Dermis lymphatic vessel endothelial cell (primary cell): ENCODE measurements around the gene ENPP5. TPM values are rescaled to one million over a fixed set of nuclear protein-coding genes. Genes with fewer than 3 reads are reported as not detected.

Experiments used
- total RNA-seq: library from RNA; depleted of rRNA; stranded (reverse); fragments of >200 nt; gene quantifications from 2 replicates; pipeline ENCODE4 v1.2.1, GENCODE V29; 2014

Gene ENPP5, protein sequence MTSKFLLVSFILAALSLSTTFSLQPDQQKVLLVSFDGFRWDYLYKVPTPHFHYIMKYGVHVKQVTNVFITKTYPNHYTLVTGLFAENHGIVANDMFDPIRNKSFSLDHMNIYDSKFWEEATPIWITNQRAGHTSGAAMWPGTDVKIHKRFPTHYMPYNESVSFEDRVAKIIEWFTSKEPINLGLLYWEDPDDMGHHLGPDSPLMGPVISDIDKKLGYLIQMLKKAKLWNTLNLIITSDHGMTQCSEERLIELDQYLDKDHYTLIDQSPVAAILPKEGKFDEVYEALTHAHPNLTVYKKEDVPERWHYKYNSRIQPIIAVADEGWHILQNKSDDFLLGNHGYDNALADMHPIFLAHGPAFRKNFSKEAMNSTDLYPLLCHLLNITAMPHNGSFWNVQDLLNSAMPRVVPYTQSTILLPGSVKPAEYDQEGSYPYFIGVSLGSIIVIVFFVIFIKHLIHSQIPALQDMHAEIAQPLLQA
- not detected in 2 replicates for total RNA-seq

DNA sequence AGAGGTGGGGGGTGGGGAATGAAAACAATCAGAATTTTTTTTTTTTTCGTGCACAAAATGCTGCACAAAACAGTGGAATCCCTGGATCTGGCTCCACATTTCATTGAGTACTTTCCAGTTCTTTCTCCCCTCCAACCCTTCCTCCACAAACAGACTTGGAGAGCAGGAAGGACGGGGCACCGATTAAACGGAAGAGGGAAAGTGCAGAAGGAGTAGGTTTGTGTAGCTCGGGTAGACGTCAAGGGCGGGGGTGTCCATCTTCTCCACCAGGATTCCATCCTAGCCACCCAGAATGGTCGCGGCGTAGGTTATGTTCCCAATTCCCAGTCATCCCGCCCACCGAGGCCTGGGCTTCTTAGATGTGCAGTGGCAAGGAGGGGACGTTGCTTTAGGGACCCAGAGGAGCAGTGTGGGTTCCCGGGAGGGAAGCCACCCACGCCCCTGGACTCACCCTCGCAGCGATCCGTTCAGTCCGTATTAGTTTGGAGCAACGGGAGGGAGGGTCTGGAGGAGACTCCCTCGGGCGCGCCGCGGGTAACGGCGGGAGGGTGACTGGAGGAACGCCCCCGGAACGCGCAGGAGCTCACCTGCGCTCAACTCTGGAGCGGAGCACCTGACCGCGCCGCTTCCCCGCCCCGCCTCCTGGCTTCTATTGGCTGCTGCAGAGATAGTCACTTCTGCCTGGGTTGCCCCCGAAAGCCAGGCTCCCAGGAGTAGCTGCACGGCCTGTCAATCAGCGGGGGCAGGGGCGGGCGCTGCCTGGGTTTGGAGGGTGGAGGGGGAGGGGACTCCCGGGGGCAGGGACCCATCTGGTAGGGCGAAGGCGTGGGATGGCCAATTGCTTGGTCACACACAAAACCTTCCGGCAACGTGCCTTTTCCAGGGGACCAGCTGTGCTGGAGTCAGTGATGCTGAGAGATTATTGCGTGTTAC is at the start of gene ENPP5:
TSS of gene ENPP5 (minus strand) at position 624 of the 933 bp plus-strand sequence. CDS start 2,718 bp downstream, outside the sequence.

DNA sequence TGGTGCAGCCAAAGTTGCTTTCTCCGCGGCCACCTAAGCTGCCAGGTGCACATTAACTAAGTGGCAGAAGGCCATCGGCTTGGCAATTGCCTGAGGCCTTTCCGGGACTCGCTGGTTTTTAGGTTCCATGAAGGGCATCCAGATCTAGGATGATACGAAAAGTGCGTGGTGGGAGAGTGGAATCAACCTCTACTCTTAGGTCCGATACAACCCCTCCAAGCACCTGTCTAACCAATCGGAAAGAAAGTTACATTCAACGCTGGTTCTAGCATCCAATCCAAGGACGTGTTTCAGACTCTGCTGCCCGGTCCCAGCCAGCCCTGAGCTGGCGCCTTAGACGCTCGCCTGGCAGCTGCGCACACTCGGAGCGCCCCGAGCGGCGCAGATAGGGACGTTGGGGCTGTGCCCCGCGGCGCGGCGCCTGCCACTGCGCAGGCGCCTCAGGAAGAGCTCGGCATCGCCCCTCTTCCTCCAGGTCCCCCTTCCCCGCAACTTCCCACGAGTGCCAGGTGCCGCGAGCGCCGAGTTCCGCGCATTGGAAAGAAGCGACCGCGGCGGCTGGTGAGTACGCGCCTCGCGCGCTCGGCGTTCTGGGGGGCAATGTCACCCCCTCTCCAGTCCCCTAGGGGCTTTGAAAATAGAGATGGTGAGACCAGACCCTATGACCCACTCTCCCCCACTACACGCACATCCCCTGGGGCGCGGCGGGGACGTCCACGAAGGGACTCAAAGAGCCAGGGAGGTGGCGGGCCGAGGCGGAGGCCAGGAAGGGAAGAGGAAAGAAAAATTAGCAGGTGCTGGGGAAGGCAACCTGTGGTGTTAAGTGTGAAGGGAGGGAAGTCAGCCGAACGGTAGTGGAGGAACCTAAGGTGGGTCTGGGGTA is 40.9 kb downstream of the ENPP5 start, which contains the start of gene ENPP4:
TSS of gene ENPP4 (plus strand) at position 361 of the 883 bp plus-strand sequence. CDS start 9,595 bp downstream, outside the sequence.

Other genes starting within 250 kb of the ENPP5 start
- gene CLIC5, start 155.1 kb downstream of the ENPP5 start, total RNA-seq = not detected in 2 replicates
- under 0.01 and 0.26 TPM in 2 replicates for gene ENPP4, start 41.0 kb downstream of the ENPP5 start, total RNA-seq